Amniotic stem cell (primary cell): ENCODE measurements around the gene SPEG.
"Not testable (repeated sequence)": the region's sequence is repeated elsewhere in the genome, so short reads cannot be mapped to it uniquely, and the experiment has no call there.

Experiments
- DNase-seq: peaks from one replicate; lab custom pipeline; 2025; lab: John Stamatoyannopoulos, UW

Gene SPEG

GRCh38 chr2:219434718-219435525, at the start of gene SPEG:
Gene SPEG (plus strand): TSS chr2:219434843. CDS start chr2:219434978, 135 bp downstream.
- DNase-seq = no peak

GRCh38 chr2:219384859-219385258, 49.8 kb upstream of the SPEG start:
- DNase-seq = no peak

GRCh38 chr2:219385958-219386520, 48.6 kb upstream of the SPEG start:
- no peak for DNase-seq

- no peak for DNase-seq
These were observed 47.9 kb upstream of the SPEG start for GRCh38 chr2:219386532-219387280.

GRCh38 chr2:219387306-219388120, 47.1 kb upstream of the SPEG start, which contains the start of gene DNPEP:
Gene DNPEP (minus strand): TSS chr2:219387912. CDS start chr2:219387794, 118 bp downstream.
- peak; percentile 99 for DNase-seq

- DNase-seq = peak; percentile 99
These were observed 46.3 kb upstream of the SPEG start for GRCh38 chr2:219388121-219388906.

GRCh38 chr2:219388907-219389156, 45.8 kb upstream of the SPEG start:
- DNase-seq = no peak

GRCh38 chr2:219392754-219393153, 41.9 kb upstream of the SPEG start:
- DNase-seq = no peak

- DNase-seq = not testable (repeated sequence)
These were observed 39.6 kb upstream of the SPEG start for GRCh38 chr2:219395056-219395455.

GRCh38 chr2:219395609-219396008, 39.0 kb upstream of the SPEG start:
- DNase-seq = no peak

GRCh38 chr2:219396863-219397457, 37.7 kb upstream of the SPEG start:
- DNase-seq = no peak

- DNase-seq = no peak
These were observed 35.8 kb upstream of the SPEG start for GRCh38 chr2:219398721-219399363.

GRCh38 chr2:219399716-219400478, 34.7 kb upstream of the SPEG start:
- DNase-seq = no peak

- DNase-seq = no peak
These were observed 34.1 kb upstream of the SPEG start for GRCh38 chr2:219400562-219400961.

GRCh38 chr2:219401606-219402005, 33.0 kb upstream of the SPEG start:
- DNase-seq = no peak

- peak; percentile 54 for DNase-seq
These were observed 31.8 kb upstream of the SPEG start for GRCh38 chr2:219402665-219403515.

GRCh38 chr2:219403861-219404260, 30.8 kb upstream of the SPEG start:
- DNase-seq = no peak

- DNase-seq = no peak
These were observed 30.2 kb upstream of the SPEG start for GRCh38 chr2:219404291-219404910.
